PC-3 (cell line): ENCODE measurements around the gene HOXC5. TPM values are rescaled to one million over a fixed set of nuclear protein-coding genes. Genes with fewer than 3 reads are reported as not detected.

Experiments used
- ATAC-seq: fragments of 200-7000 bp; cut with Tn5 transposase; 2 replicates; pipeline ENCODE4 v1.9.1; 2020; ENCODE audit warnings: mild to moderate bottlenecking, moderate library complexity
- BruUV-seq: library from RNA; stranded (reverse); fragments of 400-500 nt; replicated peaks from 2 replicates; lab custom pipeline; 2021; lab: Mats Ljungman, UMichigan
- CTCF ChIA-PET: fragments of 300-600 bp; sonication (Branson Sonifier 250); formaldehyde crosslinking; loops from one replicate; lab custom pipeline; 2022; ENCODE audit warnings: antibody characterized with exemption; lab: Charles Lee
- POLR2A ChIA-PET: fragments of 300-600 bp; sonication (Branson Sonifier 250); formaldehyde crosslinking; loops from one replicate; lab custom pipeline; 2022; ENCODE audit warnings: antibody characterized with exemption; ENCODE audit not compliant: unreplicated experiment; lab: Charles Lee
- DNase-seq: peaks from one replicate; pipeline ENCODE4 v3.0.0-alpha.2; 2015
- H2AFZ ChIP-seq: fragments of 300-600 bp; sonication (generic); 2 replicates; pipeline ENCODE4 v1.6.0; 2016; ENCODE audit warnings: antibody characterized with exemption, low read length
- H3F3A ChIP-seq: fragments of 300-600 bp; sonication (generic); one replicate; pipeline ENCODE4 v1.6.0; 2017; ENCODE audit warnings: antibody characterized with exemption, low read length, control low read depth, mild to moderate bottlenecking; ENCODE audit not compliant: unreplicated experiment
- H3K27ac ChIP-seq: fragments of 300-600 bp; sonication (generic); 2 replicates; pipeline ENCODE4 v1.5.1; 2016; ENCODE audit warnings: mild to moderate bottlenecking, low read length
- H3K27me3 ChIP-seq: fragments of 300-600 bp; sonication (generic); 2 replicates; pipeline ENCODE4 v1.6.1; 2016; ENCODE audit warnings: low read length, mixed read lengths
- H3K36me3 ChIP-seq: fragments of 300-600 bp; sonication (generic); 2 replicates; pipeline ENCODE4 v1.6.1; 2016; ENCODE audit warnings: low read depth, mixed run types, low read length, mixed read lengths
- H3K4me1 ChIP-seq: fragments of 300-600 bp; sonication (generic); 2 replicates; pipeline ENCODE4 v1.5.1; 2016; ENCODE audit warnings: low read length; ENCODE audit not compliant: insufficient read depth
- H3K4me2 ChIP-seq: fragments of 300-600 bp; sonication (generic); 2 replicates; pipeline ENCODE4 v1.6.0; 2016; ENCODE audit warnings: low read length
- H3K4me3 ChIP-seq: fragments of 300-600 bp; sonication (generic); 2 replicates; pipeline ENCODE4 v1.5.1; 2016; ENCODE audit warnings: mild to moderate bottlenecking, low read length, mixed read lengths
- H3K79me2 ChIP-seq: fragments of 300-600 bp; sonication (generic); 2 replicates; pipeline ENCODE4 v1.6.1; 2017; ENCODE audit warnings: low read length, mixed read lengths
- H3K9ac ChIP-seq: fragments of 300-600 bp; sonication (generic); 2 replicates; pipeline ENCODE4 v1.6.0; 2016; ENCODE audit warnings: mild to moderate bottlenecking, low read length
- H3K9me2 ChIP-seq: fragments of 300-600 bp; sonication (generic); replicated peaks from 2 replicates; pipeline ENCODE4 v1.6.1; 2016; ENCODE audit warnings: mixed run types, low read length, mixed read lengths
- H3K9me3 ChIP-seq: fragments of 300-600 bp; sonication (generic); 2 replicates; pipeline ENCODE4 v1.6.1; 2016; ENCODE audit warnings: low read length, mixed read lengths
- H4K20me1 ChIP-seq: fragments of 300-600 bp; sonication (generic); 2 replicates; pipeline ENCODE4 v1.6.1; 2016; ENCODE audit warnings: low read length, mixed read lengths
- CTCF ChIP-seq: fragments of 300-600 bp; sonication (generic); conservative IDR thresholded peaks from 2 replicates; pipeline ENCODE4 v1.5.1; 2017; ENCODE audit warnings: antibody characterized with exemption, low read depth, mild to moderate bottlenecking, low read length
- EZH2 ChIP-seq: fragments of 300-600 bp; sonication (generic); IDR thresholded peaks from one replicate; pipeline ENCODE4 v1.6.1; 2017; ENCODE audit warnings: antibody characterized with exemption, mild to moderate bottlenecking, low read length; ENCODE audit not compliant: unreplicated experiment
- EZH2phosphoT487 ChIP-seq: fragments of 300-600 bp; sonication (generic); IDR thresholded peaks from 2 replicates; pipeline ENCODE4 v1.6.1; 2018; ENCODE audit warnings: mild to moderate bottlenecking, antibody characterized with exemption, low read length, borderline replicate concordance
- intact Hi-C: fragments of 100-400 bp; cut with micrococcal nuclease; formaldehyde crosslinking; loops from 2 replicates; pipeline ENCODE4 v1.9.0; 2023
- total RNA-seq: library from RNA; depleted of rRNA; stranded (reverse); fragments of >200 nt; gene quantifications from 2 replicates; pipeline ENCODE4 v1.2.3, GENCODE V29; 2014

Gene HOXC5
- total RNA-seq, 1 experiment from 2014 or later: 0.26 TPM

GRCh38 chr12:54005531-54005852 is 27.4 kb upstream of the HOXC5 start:
- Histone ChIP-seq H3K79me2 (peaks cover 14% of the 10 kb centered on the region), H3K9ac (no peak overlapping the region), H3K9me3 (no peaks in the 10 kb centered on the region), H3K27me3 (no peaks in the 10 kb centered on the region), H4K20me1 (no peaks in the 10 kb centered on the region), H3K27ac (no peak overlapping the region), H3F3A (no peaks in the 10 kb centered on the region), H2AFZ (peak overlapping the region; percentile 63), H3K4me3 (peak overlapping the region; percentile 47; the same call in 1 of the 2 replicates), H3K4me2 (peak overlapping the region; percentile 71), H3K36me3 (no peaks in the 10 kb centered on the region), H3K4me1 (peaks cover 21% of the 10 kb centered on the region), H3K9me2 (no peaks in the 10 kb centered on the region)
- intact Hi-C loops: no loop called here
- DNase-seq (no peak), ATAC-seq (no peak)
- CTCF ChIA-PET: interaction anchor here (0.6 to 1.5 kb wide), 7 partner anchors 20 to 209 kb away, joined by 3 to 17 read pairs (median 4); partner anchors contain the start of genes HOXC10 and HOXC5
- POLR2A ChIA-PET: interaction anchor here (0.7 kb wide), 1 partner anchor 186 kb away, joined by 9 read pairs; no protein-coding TSS in a partner anchor
- TF ChIP-seq CTCF: no peak
- TF ChIP-seq EZH2phosphoT487: no peak
- TF ChIP-seq EZH2: no peak
- no TSS peak for BruUV-seq

- Histone ChIP-seq H3K4me3 (peak overlapping the region; percentile 47; the same call in 1 of the 2 replicates), H3K9me3 (no peaks in the 10 kb centered on the region), H3K36me3 (no peaks in the 10 kb centered on the region), H3F3A (no peaks in the 10 kb centered on the region), H3K27ac (no peak overlapping the region), H3K9ac (peak overlapping the region; percentile 37), H3K9me2 (no peaks in the 10 kb centered on the region), H4K20me1 (no peaks in the 10 kb centered on the region), H3K4me1 (peaks cover 25% of the 10 kb centered on the region), H3K79me2 (peaks cover 18% of the 10 kb centered on the region), H3K27me3 (no peaks in the 10 kb centered on the region), H3K4me2 (peak overlapping the region; percentile 71), H2AFZ (peak overlapping the region; percentile 63)
- BruUV-seq: no TSS peak
- ATAC-seq (peak; percentile 68), DNase-seq (peak; percentile 91)
- CTCF ChIA-PET: interaction anchor here (0.6 to 1.5 kb wide), 7 partner anchors 21 to 208 kb away, joined by 3 to 17 read pairs (median 3); partner anchors contain the start of genes HOXC10 and HOXC5
- POLR2A ChIA-PET: interaction anchor here (0.7 kb wide), 1 partner anchor 186 kb away, joined by 9 read pairs; no protein-coding TSS in a partner anchor
- intact Hi-C loops: loop anchor here (1.0 kb wide), 1 partner anchor 195 kb away; no protein-coding TSS in a partner anchor
- peak; percentile 95 for TF ChIP-seq CTCF
- no peak for TF ChIP-seq EZH2
Observed at GRCh38 chr12:54005853-54006558, 26.8 kb upstream of the HOXC5 start.
